Measurements from ENCODE around the gene GNPTG.

GRCh38 chr16:1394367-1394951, 42.7 kb downstream of the GNPTG start:
- TF ChIP-seq CTCF (IDR thresholded peaks at IDR 0.05): no peak
- TF ChIP-seq EZH2 (IDR thresholded peaks at IDR 0.05; ENCODE audit: borderline replicate concordance, insufficient read depth, low read depth, low read length, poor library complexity, severe bottlenecking): no peak
